NK-92 treated with Interleukin-12 subunit alpha and Interleukin-12 subunit beta, amount 100 ng/mL, for 24 hours (cell line): ENCODE measurements around the gene NTF4.
"Not testable (repeated sequence)": the region's sequence is repeated elsewhere in the genome, so short reads cannot be mapped to it uniquely, and the experiment has no call there.

Experiments used
- DNase-seq: peaks from one replicate; lab custom pipeline; 2025; lab: John Stamatoyannopoulos, UW

The NTF4 gene

DNA sequence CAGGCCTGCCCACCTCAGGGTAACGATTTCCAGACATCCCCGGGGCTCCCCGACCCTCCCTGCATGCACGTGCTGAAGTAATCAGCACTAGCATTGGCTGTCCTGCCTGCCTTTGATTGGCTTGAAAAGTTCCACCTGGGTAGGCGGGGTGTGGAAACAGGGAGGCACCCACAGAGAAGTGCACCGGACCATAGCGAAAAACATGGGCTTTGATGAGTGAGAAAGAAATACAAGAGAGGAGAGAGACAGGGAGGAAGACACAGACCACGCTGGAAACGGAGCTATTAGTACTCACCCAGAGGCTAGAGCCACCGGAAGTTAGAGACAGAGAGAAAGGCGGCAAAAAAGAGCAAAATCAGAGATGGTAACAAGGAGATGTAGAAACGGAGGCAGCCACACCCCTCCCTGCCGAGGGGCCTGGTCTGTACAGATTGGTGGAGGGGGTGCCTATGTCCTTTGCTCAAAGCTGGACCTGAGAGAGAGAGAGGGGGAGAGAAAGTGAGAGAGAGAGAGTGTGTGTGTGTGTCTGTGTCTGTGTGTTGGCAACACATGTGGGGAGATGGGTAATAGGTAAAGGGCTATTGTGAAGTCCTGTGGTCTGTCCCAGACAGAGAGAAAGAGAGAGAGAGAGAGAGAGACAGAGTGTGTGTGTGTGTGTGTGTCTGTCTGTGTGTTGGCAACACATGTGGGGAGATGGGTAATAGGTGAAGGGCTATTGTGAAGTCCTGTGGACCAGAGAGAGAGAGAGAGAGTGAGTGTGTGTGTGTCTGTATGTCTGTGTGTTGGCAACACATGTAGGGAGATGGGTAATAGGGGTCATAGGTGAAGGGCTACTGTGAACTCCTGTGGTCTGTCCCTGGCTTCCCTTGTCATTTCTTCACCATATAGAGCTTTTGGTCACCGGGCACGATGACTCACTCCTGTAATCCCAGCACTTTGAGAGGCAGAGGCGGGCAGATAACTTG lies 43.4 kb downstream of the NTF4 start:
- DNase-seq, result no peak

DNA sequence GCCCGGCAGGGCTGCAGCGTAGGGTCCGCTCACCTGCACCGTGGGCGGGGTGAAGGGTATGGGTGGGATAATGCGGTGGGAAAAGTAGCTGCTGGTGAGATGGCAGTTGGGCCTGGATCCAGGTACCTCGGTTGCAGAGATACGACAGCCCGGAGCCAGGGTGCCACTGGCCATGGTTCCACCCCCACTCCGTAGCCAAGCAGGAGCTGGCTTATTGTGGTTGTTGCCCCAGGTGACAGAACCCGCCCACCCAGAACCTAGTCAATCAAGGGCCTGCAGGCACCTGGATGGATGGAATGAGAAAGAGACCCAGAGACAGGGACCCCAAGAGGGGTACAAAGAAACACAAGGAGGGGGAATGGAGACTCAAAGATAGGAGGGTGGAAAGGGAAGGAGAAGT lies 44.3 kb downstream of the NTF4 start:
- no peak for DNase-seq

DNA sequence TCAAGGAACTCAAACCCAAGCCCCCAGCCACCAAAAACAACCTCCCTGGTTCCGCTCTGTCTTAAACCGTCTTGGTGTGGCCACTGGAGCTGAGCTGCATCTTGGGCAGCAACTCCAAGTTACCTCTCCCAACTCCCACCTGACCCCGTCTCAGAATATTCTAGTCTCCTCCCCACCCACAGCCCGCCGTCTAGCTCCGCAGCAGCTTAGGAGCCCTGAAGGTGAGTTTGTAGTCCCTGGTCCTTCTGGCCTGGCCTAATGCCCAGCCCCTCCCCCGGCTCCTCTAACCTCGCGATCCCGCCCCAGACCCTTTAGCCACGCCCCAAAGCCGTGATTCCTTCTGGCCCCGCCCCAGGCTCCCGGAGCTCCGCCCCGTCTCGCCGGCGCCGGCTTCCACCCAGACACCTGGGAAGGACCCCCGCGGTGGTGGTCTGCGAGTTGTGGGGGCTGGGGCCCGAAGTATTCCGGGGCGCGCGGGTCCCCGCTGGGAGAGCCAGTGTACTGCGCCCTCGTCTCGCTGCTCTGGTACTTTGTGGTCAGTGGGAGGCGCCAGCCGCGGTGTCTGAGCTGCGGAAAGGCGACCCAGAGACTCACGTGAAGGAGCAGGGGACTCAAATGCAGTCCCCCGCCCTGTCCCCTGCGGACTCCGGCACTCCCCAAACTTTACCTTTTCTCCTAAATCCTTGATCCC lies 45.2 kb downstream of the NTF4 start:
- no peak for DNase-seq

DNA sequence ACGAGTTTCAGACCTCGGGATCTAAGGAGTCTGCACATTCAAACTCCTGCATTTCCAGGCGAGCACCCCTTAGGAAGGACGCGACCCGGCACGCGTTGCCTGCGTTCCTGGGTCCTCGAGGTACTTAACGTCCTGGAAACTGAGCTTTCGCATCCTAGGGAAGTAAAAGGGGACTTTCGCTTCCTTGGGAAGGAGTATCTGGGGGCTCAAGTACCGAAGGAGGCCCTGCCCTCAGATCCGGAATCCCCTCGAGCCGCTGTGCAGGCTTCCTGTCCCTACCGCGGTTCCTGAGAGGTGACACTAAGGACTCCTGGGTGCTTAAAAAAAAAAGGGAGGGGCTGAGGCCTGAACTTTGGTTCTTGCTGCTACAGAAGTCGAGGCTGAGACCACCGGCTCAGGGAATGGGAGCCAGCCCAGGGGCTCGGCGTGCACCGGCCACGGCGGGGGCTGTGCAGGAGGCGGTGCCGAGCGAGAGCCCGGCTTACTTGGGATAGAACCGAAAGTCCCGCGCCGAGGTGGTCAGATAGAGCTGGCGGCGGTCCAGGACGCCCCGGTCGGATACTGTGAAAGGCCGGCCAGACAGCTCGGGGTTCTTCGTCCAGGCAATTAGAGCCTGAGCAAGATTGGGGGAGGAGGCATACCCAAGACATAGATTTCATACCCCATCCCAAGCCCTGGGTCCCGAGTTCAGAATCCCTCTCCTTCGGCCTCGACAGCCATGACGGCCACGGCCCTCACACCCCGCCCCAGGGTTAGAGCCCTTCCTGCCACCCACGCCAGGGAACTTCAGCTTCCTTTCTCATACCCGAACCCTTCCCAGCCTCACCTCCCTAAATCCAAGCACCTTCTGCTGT lies 46.0 kb downstream of the NTF4 start:
- not testable (repeated sequence) for DNase-seq

DNA sequence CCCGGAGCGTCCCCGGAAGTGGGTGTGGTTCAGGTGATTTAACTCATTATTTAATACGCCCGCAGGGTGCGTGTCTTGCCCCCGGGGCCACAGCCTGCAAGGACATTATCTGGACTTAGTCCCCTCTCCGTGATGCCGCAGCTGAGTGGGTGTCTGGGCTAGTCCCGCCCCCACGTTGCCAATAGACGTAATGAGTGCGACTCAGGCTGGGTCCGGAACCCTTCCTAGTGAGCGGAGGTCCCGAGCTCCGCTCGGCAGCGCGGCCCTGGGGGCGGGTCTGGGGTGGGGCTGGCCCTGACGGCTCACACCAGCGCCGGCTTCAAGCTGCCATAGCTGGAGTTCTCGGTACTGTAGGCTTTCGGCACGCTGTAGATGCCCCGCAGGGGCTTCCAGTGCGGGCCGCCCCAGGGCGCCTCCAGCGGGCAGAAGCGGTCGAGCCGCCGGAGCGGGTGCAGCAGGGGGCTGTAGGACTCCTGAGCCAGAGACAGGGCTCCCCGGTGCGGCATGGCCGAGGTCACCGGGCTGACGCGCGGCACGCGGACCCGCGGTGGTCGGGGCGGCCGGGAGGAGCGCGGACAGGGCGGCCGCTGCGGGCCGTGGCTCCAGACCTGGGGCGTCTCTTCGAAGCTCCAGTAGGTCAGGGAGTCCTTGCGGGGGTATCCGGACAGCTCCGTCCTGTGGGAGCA lies 46.8 kb downstream of the NTF4 start:
- DNase-seq, result no peak

DNA sequence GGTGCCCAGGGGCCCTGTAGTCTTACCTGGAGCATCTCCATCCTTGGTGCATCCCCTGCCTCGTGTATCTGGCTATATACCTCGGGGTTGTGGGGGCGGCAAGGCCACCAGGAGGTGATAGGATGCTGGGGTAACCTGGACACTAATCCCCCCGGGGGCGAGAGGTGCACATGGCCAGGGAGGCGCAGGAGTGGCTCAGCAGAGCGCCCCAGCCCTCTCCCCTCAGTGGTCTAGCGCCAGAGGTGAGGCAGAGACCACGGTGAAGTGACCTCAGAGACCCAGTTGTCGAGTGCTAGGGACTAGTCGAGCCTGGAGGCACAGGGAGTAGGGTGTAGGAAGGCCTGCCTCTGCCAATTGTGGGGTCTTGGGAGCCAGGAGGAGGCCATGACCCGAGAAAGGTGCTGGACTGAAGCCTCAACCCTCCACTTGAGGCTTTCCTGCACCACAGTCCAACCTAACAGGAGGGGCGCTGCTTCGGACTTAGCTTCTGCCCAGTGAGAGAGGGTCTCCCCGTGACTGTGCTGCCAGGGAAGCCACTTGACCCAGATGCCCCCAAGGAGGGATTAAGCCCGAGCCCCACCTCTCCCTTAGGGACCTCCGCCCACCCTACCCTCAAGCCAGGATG lies 47.5 kb downstream of the NTF4 start, which contains the start of gene LHB:
Gene LHB, minus strand, starts transcription at position 51 of the 625 bp plus-strand sequence. Its CDS starts 10 bp downstream, at position 41.
- DNase-seq, result no peak

DNA sequence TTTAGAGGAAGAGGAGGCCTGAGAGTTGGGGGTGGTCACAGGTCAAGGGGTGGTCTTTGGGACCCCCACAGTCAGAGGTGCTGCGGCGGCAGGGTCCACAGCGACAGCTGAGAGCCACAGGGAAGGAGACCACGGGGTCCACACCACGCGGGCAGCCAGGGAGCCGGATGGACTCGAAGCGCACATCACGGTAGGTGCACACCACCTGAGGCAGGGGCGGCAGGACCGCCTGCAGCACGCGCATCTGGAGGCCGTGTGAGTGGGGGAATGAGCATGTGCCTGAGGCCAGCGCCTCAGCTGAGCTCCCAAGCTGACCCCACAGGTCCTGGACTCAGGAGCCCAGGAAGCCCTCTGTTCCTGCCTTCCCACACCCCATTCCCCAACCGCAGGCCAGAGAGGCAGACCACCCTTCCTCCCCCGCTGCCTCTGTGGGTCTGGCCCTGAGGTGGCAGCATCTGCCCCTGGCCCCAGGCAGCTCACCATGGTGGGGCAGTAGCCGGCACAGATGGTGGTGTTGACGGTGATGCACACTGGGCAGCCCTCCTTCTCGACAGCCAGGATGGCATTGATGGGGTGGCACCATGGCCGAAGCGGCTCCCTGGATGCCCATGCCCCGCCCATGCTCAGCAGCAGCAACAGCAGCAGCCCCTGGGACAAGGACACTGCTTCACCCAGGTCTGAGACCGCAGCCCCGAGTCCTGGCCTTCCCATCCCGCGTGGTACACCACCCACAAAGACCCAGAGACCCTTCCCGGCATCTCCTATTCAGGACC lies 48.4 kb downstream of the NTF4 start:
- DNase-seq, result no peak

DNA sequence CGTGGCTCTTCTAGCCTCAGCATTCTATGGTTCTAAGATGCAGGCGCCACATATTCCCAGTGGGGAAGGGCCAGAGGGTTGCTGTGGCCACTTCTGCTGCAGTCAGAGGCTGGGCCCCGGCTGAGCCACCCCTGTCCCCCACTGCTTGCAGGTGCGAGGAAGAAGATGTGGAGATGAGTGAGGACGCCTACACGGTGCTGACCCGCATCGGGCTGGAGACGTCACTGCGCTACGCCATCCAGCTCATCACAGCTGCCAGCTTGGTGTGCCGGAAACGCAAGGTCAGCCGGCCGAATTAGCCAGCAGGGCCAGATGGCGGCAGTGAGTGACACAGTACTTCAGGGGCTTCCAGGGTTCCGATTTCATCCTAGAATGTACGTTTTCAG lies 49.8 kb downstream of the NTF4 start:
- DNase-seq, result no peak

DNA sequence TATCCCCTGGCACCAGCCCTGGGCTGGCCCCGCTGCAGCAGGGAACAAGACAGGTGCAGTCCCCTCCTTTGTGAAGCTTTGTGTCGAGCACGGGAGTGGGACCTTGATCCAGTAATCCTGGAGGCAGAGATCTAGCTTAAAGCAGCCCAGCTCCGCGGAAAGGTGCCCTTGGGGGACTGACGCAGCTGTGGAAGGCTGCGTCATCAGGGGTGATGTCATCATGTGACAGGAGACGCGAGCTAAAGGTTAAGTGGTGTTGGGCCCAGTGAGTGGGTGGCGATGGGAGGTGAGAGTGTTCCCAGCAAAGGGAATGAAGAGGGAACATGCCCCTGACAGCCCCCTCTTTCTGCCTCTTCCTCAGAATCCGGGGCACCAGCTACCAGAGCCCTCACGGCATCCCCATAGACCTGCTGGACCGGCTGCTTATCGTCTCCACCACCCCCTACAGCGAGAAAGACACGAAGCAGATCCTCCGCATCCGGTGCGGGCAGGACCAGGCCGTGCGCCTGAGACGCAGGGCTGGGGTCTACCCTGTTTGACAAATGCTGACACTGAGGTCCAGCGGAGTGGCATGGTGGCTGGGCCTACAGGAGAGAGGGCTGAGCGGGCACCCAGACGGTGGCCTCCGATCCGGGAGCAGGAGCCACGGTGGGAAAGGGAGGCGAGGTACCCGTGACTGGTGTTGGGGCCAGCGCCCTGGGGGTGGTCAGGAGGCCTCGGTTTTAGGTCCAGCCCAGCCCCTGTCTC lies 50.3 kb downstream of the NTF4 start:
- DNase-seq, result no peak

DNA sequence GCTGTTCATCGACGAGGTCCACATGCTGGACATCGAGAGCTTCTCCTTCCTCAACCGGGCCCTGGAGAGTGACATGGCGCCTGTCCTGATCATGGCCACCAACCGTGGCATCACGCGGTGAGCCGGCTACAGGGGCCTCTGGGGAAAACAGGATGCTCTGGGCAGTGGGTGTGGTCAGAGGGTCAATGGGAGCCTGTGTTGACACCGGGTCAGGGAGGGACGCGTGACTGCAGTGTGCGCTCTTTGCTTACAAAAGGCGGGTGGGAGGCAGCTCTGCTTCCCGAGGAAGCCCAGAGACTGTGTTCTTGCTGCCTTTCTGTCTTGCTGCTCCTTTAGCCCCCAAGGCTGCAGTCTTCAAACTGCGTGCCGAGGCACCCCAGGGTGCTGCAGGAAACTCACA lies 53.4 kb downstream of the NTF4 start:
- no peak for DNase-seq
